ENCODE data around the gene LSM14B.
"Not testable (repeated sequence)": the region's sequence is repeated elsewhere in the genome, so short reads cannot be mapped to it uniquely, and the experiment has no call there.

Gene LSM14B

DNA sequence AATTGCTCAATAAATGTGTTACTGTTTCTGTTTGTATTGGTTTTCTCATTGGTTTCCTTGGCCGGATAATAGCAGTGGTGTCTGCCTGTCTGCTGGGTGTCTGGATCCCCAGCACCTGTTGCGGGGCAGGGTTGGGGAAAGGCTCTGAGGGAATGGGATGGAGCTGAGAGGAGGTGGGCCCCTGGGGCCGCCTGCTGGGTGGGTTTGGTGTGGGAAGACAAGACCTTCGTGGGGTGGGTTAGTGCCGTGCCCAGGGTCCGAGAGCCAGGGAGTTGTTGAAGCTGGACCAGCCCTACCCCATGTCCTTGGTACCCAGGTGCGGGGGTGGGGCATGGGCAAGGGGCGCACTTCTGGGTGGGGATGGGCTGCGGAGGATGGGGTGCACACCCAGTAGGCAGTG is 25.3 kb downstream of the LSM14B start:
- DNase-seq = no peak

DNA sequence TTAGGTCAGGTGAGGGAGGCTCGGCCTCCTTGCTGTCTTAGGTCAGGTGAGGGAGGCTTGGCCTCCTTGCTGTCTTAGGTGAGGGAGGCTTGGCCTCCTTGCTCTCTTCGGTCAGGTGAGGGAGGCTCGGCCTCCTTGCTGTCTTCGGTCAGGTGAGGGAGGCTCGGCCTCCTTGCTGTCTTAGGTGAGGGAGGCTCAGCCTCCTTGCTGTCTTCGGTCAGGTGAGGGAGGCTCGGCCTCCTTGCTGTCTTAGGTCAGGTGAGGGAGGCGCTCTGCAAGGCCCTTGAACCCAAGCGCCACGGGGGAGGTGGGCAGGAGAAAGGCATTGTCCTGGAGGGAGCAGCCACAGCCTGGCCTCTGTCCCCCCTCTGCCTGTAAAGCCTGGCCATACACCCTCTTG is 26.1 kb downstream of the LSM14B start:
- DNase-seq = not testable (repeated sequence)

- DNase-seq = no peak
These were observed 26.6 kb downstream of the LSM14B start for GRCh38 chr20:62148908-62149314.

GRCh38 chr20:62149532-62150309 is 27.4 kb downstream of the LSM14B start:
- no peak for DNase-seq

DNA sequence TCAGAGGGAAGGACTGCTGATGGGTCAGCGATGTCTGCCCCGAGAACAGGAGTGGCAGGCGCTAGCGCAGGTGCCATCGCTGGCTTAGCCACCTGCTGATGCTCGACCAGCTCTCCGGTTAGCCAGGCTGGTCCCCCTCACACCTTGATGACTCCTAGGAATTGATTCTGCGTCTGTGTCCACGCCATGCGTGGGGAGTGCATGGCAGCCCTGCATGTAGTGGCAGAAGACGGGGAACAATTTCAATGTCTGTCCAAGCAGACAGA is 28.0 kb downstream of the LSM14B start:
- no peak for DNase-seq

GRCh38 chr20:62151225-62151624 is 28.9 kb downstream of the LSM14B start:
- DNase-seq = no peak

- DNase-seq = no peak
These were observed 29.6 kb downstream of the LSM14B start for GRCh38 chr20:62151835-62152364.

- DNase-seq = no peak
These were observed 33.4 kb downstream of the LSM14B start for GRCh38 chr20:62155428-62156253.

- DNase-seq = no peak
These were observed 33.9 kb downstream of the LSM14B start for GRCh38 chr20:62156254-62156556.

GRCh38 chr20:62156592-62157386 is 34.5 kb downstream of the LSM14B start:
- no peak for DNase-seq

DNA sequence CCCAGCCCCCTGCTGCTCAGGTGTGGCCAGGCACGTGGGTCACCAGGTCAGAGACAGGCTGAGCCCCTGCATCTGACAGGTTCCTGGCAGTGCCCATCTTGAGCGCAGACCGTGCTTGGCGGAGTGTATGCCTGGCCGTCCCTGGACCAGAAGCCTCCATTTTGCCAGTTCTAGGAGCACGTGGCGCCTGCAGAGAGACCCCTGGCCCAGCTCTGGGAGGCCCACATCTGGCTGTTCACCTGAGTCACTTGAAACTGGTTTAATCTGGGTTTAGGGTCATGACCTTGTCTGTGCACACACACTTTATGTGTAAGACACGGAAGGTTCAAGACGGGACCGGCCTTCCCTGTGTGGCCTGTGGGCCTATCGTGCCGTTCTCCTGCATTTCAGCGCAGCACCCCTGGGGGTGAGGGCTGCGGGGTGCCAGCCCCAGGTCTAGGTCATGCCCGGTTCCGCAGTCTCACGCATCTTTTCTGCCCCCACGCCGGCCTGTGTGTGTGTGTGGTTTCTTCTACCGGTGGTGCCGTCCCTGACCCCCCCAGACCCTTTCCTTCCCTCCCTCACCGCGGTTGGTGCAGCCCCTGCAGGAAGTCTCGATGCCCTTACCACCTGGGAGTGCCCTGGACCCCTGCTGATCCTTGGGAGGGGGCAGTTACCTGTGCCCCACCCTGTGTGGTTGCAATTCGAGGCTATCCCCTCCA is 35.3 kb downstream of the LSM14B start:
- DNase-seq = no peak

DNA sequence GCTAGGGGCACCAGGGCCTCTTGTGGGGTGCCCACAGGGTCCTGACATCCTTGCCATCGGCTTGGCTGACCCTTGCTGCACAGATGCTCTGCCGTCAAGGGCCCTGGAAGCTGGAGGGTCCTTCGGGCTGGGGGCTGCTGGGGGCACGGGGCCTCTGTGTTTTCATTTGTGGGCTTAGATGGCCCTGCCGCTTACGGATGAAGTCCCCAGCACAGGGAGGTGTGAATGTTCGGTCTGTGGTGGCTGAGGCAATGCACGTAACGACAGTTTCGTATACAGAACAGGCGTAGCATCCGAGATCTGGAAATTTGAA is 35.8 kb downstream of the LSM14B start:
- DNase-seq = no peak

- DNase-seq = no peak
These were observed 36.3 kb downstream of the LSM14B start for GRCh38 chr20:62158541-62158940.

GRCh38 chr20:62159052-62159451 is 36.8 kb downstream of the LSM14B start:
- DNase-seq = no peak

DNA sequence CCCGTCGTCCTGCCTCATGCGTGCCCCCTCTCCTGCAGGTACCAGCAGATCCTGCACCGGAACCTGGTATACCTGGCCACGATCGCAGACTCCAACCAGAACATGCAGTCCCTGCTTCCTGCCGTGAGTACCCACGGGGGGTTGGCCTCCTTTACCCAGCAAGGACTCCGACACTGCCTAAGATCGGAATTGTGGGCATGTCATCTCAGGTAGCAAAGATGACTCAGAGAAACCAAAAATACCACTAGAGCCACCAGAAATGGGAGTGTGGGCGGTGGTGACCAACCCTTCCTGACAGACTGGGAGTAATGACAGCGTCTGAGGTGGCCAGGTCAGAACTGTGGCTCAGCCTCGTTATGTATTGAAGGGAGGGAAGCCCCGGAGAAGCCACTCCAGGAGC is 37.6 kb downstream of the LSM14B start:
- DNase-seq = no peak

DNA sequence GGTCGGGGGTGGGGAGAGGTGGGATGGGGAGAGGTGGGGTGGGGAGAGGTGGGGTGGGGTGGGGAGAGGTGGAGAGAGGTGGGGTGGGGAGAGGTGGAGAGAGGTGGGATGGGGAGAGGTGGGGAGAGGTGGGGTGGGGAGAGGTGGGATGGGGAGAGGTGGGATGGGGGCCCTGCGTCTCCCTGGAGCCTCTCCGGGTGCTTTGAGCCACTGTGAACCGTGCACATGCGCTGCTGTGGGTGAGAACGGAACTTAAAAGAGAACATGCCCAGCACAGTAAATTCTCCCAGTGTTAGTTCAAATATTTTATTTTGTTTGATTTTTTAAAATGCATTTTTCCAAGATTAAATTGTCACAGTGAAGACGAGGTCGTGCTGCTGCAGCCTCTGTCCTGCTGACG is 38.0 kb downstream of the LSM14B start:
- DNase-seq = no peak

DNA sequence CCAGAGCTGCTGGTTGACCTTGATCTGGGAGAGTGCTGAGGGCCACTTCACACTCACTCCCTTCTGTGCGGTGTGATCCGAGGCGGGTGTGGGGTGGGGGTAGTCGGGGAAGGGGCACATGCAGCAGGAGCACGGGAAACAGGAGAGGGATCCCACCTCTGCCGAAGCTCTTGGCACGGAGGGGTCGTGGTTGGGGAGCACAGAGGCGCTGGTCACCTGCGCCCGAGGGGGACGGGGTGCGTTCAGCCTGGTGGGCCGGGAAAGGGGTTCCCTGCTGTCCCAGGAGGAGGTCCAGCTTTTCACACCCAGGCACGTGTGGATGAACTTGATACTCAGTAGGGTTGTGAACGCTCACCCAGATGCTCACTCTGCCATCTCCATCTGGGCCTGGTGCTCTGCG is 38.6 kb downstream of the LSM14B start:
- DNase-seq = no peak

- no peak for DNase-seq
These were observed 39.1 kb downstream of the LSM14B start for GRCh38 chr20:62161347-62161746.

- DNase-seq = no peak
These were observed 40.6 kb downstream of the LSM14B start for GRCh38 chr20:62162765-62163484.

- no peak for DNase-seq
These were observed 41.2 kb downstream of the LSM14B start for GRCh38 chr20:62163485-62163865.

DNA sequence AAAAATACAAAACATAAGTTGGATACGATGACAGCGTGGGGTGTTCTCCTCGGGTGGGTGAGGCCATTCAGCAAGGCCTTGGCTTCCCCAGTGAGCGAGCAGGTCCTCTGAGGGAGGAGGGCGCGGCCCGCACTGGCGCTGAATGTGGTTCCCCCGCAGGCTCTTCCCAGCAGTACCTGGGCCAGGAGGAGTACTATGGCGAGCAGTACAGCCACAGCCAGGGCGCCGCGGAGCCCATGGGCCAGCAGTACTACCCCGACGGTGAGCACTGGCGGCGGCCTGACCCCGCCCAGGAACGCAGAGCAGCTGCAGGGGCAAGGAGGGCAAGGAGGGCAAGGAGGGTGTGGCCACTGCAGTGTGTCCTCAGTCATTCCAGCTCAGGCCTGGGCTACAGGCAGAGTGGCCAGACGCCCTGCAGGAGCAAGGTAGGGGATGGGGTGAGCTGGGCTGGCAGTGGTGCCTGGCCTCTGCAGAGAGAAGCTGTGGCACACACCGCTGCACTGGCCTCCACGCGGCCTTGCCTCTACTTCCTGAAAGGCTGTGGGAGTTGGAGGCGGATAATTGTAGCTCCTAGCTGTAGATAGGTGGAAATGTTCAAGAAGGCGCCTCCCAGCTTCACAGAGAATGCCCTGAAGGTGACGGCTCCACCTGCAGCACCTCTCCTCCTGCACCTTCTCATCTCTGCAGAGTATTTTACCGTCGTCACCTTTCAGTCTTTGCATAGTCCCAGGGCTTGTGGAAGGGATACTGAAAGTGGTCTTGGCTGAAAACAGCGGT is 41.9 kb downstream of the LSM14B start:
- no peak for DNase-seq
